A673 (cell line): ENCODE data around the gene MAB21L4. TPM values are rescaled to one million over a fixed set of nuclear protein-coding genes. Genes with fewer than 3 reads are reported as not detected.
"Not testable (repeated sequence)": the region's sequence is repeated elsewhere in the genome, so short reads cannot be mapped to it uniquely, and the experiment has no call there.

Source experiments
- BruUV-seq: library from RNA; stranded (reverse); fragments of 400-500 nt; replicated peaks from 2 replicates; lab custom pipeline; 2021; lab: Mats Ljungman, UMichigan
- CTCF ChIA-PET: fragments of 300-600 bp; sonication (Branson Sonifier 250); formaldehyde crosslinking; loops from one replicate; lab custom pipeline; 2022; ENCODE audit warnings: antibody characterized with exemption; lab: Charles Lee
- POLR2A ChIA-PET: fragments of 300-600 bp; sonication (Branson Sonifier 250); formaldehyde crosslinking; loops from one replicate; lab custom pipeline; 2022; ENCODE audit warnings: antibody characterized with exemption; ENCODE audit not compliant: low non-redundant PET; lab: Charles Lee
- DNase-seq: peaks from one replicate; pipeline ENCODE4 v3.0.0-alpha.2; 2015; ENCODE audit warnings: low spot score
- H3K27ac ChIP-seq: fragments of 200-600 bp; sonication (generic); 2 replicates; pipeline ENCODE4 v1.5.1; 2016; ENCODE audit warnings: mixed run types, low read depth, mild to moderate bottlenecking, mixed read lengths, antibody characterized with exemption, low read length; ENCODE audit not compliant: poor library complexity, severe bottlenecking
- H3K27me3 ChIP-seq: fragments of 200-600 bp; sonication (generic); replicated peaks from 2 replicates; pipeline ENCODE4 v1.6.1; 2017; ENCODE audit warnings: mixed run types, low read depth, mild to moderate bottlenecking, mixed read lengths, antibody characterized with exemption, low read length; ENCODE audit not compliant: insufficient read depth, poor library complexity
- H3K36me3 ChIP-seq: fragments of 200-600 bp; sonication (generic); 2 replicates; pipeline ENCODE4 v1.6.1; 2016; ENCODE audit warnings: mixed run types, mild to moderate bottlenecking, mixed read lengths, antibody characterized with exemption, low read length; ENCODE audit not compliant: insufficient read depth, poor library complexity, severe bottlenecking
- H3K4me1 ChIP-seq: fragments of 200-600 bp; sonication (generic); 2 replicates; pipeline ENCODE4 v1.6.1; 2017; ENCODE audit warnings: mixed run types, mild to moderate bottlenecking, mixed read lengths, antibody characterized with exemption, low read length; ENCODE audit not compliant: insufficient read depth, poor library complexity, severe bottlenecking
- H3K4me3 ChIP-seq: fragments of 200-600 bp; sonication (generic); 2 replicates; pipeline ENCODE4 v1.5.1; 2016; ENCODE audit warnings: low read depth, mixed run types, mild to moderate bottlenecking, mixed read lengths, low read length; ENCODE audit not compliant: poor library complexity, severe bottlenecking
- H3K9me3 ChIP-seq: fragments of 200-600 bp; sonication (generic); 2 replicates; pipeline ENCODE4 v1.6.1; 2016; ENCODE audit warnings: mixed run types, low read depth, mild to moderate bottlenecking, mixed read lengths, antibody characterized with exemption, low read length; ENCODE audit not compliant: poor library complexity, severe bottlenecking
- CTCF ChIP-seq: fragments of 300-800, 200-600 bp; sonication (generic); conservative IDR thresholded peaks from 2 replicates; pipeline ENCODE4 v1.5.1; 2017; ENCODE audit warnings: low read depth, mild to moderate bottlenecking, antibody characterized with exemption, low read length, moderate library complexity, mixed read lengths
- EZH2 ChIP-seq: fragments of 200-600 bp; sonication (generic); IDR thresholded peaks from 2 replicates; pipeline ENCODE4 v1.6.1; 2017; ENCODE audit warnings: borderline replicate concordance, low read depth, mild to moderate bottlenecking, mixed read lengths, antibody characterized with exemption, low read length; ENCODE audit not compliant: poor library complexity, severe bottlenecking
- intact Hi-C: fragments of 100-400 bp; cut with micrococcal nuclease; formaldehyde crosslinking; loops from one replicate; pipeline ENCODE4 v1.10.0; 2022; ENCODE audit not compliant: unreplicated experiment
- total RNA-seq: library from RNA; stranded (reverse); gene quantifications from 2 replicates; pipeline ENCODE4 v1.2.3, GENCODE V29; 2021

The MAB21L4 gene
- total RNA-seq, 1 experiment from 2014 or later, result not detected

- H3K4me1 ChIP-seq, result no peaks in the 10 kb centered on the region
- CTCF ChIA-PET, result no interaction called here
- TF ChIP-seq CTCF (no peak), EZH2 (no peak)
- H3K9me3 ChIP-seq, result no peaks in the 10 kb centered on the region
- POLR2A ChIA-PET, result no interaction called here
- H3K36me3 ChIP-seq, result no peaks in the 10 kb centered on the region
- no TSS peak for BruUV-seq
- peaks cover 2% of the 10 kb centered on the region for H3K27me3 ChIP-seq
- no peak for DNase-seq
- no peak overlapping the region for H3K4me3 ChIP-seq
- intact Hi-C loops, result loop anchor here (10.0 kb wide), 1 partner anchor 1026 kb away; no protein-coding TSS in a partner anchor
- no peak overlapping the region for H3K27ac ChIP-seq
Observed at GRCh38 chr2:240848900-240849680, 46.9 kb downstream of the MAB21L4 start.

- peaks cover 4% of the 10 kb centered on the region for H3K27me3 ChIP-seq
- H3K4me1 ChIP-seq, result no peaks in the 10 kb centered on the region
- intact Hi-C loops, result loop anchor here (10.0 kb wide), 1 partner anchor 1027 kb away; no protein-coding TSS in a partner anchor
- TF ChIP-seq CTCF (no peak), EZH2 (no peak)
- H3K36me3 ChIP-seq, result no peaks in the 10 kb centered on the region
- no TSS peak for BruUV-seq
- DNase-seq, result no peak
- ChIA-PET CTCF (no interaction called here), POLR2A (no interaction called here)
- H3K4me3 ChIP-seq, result no peak overlapping the region
- H3K9me3 ChIP-seq, result no peaks in the 10 kb centered on the region
- no peak overlapping the region for H3K27ac ChIP-seq
Observed at GRCh38 chr2:240847817-240848216, 48.1 kb downstream of the MAB21L4 start.

- TF ChIP-seq CTCF, result no peak
- TF ChIP-seq EZH2, result no peak
- intact Hi-C loops, result loop anchor here (10.0 kb wide), 1 partner anchor 1028 kb away; no protein-coding TSS in a partner anchor
- peaks cover 4% of the 10 kb centered on the region for H3K27me3 ChIP-seq
- H3K4me3 ChIP-seq, result no peak overlapping the region
- no peak overlapping the region for H3K27ac ChIP-seq
- POLR2A ChIA-PET, result interaction anchor here (0.6 kb wide), 1 partner anchor 23 kb away, joined by 3 read pairs; no protein-coding TSS in a partner anchor
- no peaks in the 10 kb centered on the region for H3K36me3 ChIP-seq
- DNase-seq, result no peak
- BruUV-seq, result no TSS peak
- no peaks in the 10 kb centered on the region for H3K4me1 ChIP-seq
- H3K9me3 ChIP-seq, result no peaks in the 10 kb centered on the region
- CTCF ChIA-PET, result no interaction called here
Observed at GRCh38 chr2:240846873-240847595, 48.9 kb downstream of the MAB21L4 start.

GRCh38 chr2:240846309-240846708, 49.6 kb downstream of the MAB21L4 start:
- H3K27me3 ChIP-seq, H3K27ac ChIP-seq, CTCF ChIA-PET, H3K4me3 ChIP-seq, BruUV-seq, H3K9me3 ChIP-seq, H3K4me1 ChIP-seq, DNase-seq, H3K36me3 ChIP-seq: not testable (repeated sequence)
- POLR2A ChIA-PET, result interaction anchor here (0.6 kb wide), 1 partner anchor 22 kb away, joined by 3 read pairs; no protein-coding TSS in a partner anchor
- intact Hi-C loops, result loop anchor here (10.0 kb wide), 1 partner anchor 1028 kb away; no protein-coding TSS in a partner anchor
